NCI-H774 (cell line): Measurements from ENCODE around the gene C14orf180.

Experiments
- DNase-seq: peaks from one replicate; lab custom pipeline; 2025; lab: John Stamatoyannopoulos, UW

The C14orf180 gene

GRCh38 chr14:104579507-104579906 lies at the start of gene C14orf180:
Gene C14orf180, plus strand, starts transcription at chr14:104579764. Its CDS starts 6,667 bp downstream, at chr14:104586431.
- DNase-seq: peak; percentile 30

DNA sequence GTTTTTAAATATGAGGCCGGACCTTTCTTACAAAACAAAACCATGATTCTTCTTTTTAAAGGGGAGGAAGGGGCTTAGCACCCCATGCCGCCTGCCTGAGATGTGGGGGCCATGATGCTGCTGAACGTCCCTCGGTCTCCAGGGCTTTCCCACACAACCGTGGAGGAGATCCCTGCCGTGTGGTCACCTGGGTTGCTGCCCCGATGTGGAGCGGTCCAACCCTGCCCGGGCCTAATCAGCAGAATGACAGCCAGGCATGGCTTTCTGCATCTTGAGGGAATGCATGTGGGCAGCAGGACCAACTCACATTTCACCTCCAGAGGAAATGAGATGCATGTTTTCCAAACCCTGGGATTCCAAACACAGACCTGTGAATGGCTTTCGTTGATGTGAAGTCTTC lies 48.9 kb upstream of the C14orf180 start:
- no peak for DNase-seq

DNA sequence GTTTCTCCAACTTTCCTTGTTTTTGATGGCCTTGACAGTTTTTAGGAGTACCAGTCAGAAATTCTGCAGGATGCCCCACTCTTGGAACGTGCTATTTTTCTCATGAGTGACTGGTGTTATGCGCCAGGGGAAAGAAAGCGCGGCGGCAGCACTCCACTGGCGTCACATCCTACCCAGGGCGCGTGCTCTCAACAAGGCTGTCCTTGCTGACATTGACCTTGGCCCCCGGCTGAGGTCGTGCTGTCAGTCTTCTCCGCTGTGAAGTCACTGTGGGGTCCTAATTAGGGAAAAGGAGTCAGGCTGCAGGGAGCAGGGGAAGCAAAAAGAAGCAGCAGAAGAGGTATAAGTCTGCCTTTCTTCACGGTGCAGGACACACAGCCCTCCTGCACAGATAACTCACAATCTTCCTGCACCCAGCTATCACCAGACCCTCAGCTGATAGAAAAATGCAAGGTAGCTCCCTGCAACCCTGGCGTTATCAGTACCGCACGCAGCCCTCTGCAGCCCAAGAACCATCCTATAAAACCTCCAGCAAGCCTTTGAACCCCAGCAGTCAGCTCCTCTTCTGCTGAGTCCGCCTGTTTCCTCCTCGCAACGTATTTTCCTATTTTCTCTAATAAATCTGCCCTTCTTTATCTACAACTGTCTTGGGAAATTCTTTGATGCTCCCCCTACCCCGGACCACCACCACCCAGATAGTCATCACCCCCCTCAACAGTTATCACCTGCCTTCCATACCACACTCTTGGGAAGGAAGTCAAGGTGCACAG lies 48.0 kb upstream of the C14orf180 start:
- no peak for DNase-seq

DNA sequence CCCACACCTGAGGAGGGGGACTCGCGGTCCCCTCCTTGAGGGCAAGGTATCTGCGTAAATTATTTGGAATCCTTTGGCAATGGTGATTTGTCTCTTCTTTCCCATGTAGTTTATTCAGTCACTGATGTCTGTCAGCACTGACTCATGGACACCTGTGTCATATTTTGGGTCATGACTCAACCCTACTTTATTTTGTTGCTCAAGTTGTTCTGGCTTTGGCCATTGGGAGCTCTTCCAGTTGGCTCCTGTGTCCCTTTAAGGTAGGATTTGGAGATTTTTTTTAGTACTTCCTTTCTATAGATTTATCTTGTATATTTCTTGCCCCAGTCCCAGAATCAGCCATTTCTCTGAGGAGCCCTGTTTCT lies 47.4 kb upstream of the C14orf180 start:
- no peak for DNase-seq

DNA sequence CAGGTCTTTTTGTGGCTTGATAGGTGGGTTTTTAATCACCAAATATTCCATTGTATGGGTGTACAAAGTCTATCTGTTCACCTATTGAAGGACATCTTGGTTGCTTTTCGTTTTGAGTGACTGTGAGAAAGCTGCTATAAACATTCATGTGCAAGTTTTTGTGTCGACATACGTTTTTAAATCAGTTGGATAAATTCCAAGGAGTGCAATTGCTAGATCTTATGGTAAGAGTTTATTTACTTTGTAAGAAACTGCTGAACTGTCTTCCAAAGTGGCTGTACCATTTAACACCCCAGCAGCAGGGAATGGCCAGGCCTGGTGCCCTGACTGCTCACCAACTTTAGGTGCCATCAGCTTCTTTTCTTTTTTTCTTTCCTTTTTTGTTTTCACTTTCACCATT lies 45.5 kb upstream of the C14orf180 start:
- DNase-seq: no peak

GRCh38 chr14:104536942-104537612 lies 42.5 kb upstream of the C14orf180 start:
- no peak for DNase-seq

- DNase-seq: no peak
Measured at GRCh38 chr14:104537613-104537988, 42.0 kb upstream of the C14orf180 start.

DNA sequence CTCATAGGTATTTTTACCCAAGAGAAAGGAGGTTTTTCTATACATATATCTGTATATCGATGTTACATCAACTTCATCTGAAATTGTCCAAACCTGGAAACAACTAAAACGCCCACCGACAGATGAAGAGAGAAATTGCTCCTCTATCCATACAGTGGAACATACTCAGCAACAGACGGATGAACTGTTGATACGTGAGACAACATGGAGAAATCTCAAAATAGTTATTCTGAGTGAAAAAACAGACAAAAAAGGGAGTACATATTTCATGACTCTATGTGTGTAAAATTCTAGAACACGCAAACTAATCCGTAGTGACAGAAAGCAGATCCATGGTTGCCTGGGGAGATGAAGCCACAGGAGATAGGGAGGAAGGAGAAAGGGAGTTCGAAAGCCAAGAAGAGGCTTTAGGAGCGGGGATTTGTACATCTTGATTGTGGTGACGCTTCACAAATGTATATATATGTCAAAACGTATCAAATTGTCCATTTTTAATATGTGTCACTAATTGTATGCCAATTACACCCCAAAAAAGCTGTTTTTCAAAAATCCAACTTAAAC lies 37.6 kb upstream of the C14orf180 start:
- no peak for DNase-seq

GRCh38 chr14:104542871-104543830 lies 36.4 kb upstream of the C14orf180 start:
- DNase-seq: no peak

GRCh38 chr14:104544362-104544961 lies 35.1 kb upstream of the C14orf180 start:
- DNase-seq: no peak

- DNase-seq: no peak
Measured at GRCh38 chr14:104545151-104545941, 34.2 kb upstream of the C14orf180 start.

DNA sequence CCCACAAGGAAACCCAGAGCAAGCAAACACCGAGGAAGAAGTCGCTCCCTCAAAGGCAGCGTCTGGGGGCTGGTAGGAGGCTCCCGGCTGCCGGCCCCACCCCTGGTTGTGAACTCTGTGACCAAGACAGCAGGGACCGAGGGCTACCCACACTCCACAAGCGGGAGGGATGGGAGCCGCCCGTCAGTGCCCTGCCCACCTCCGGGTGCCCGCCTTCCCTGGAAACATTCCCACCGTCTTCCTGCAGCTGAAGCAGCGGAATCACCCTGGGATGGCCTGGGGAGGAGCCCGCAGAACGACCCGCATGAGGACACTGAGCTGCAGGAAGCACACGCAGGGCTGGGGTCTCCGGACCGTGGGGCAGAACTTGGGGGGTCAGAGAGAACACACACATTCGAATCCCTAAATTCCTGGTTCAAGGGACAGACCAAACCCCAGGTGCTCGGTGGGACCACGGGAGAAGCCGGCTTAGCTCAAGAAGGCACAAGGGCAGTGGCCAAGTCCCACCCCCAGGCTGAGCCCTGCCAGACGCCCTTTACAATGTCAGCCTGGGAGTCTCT lies 33.5 kb upstream of the C14orf180 start:
- no peak for DNase-seq

DNA sequence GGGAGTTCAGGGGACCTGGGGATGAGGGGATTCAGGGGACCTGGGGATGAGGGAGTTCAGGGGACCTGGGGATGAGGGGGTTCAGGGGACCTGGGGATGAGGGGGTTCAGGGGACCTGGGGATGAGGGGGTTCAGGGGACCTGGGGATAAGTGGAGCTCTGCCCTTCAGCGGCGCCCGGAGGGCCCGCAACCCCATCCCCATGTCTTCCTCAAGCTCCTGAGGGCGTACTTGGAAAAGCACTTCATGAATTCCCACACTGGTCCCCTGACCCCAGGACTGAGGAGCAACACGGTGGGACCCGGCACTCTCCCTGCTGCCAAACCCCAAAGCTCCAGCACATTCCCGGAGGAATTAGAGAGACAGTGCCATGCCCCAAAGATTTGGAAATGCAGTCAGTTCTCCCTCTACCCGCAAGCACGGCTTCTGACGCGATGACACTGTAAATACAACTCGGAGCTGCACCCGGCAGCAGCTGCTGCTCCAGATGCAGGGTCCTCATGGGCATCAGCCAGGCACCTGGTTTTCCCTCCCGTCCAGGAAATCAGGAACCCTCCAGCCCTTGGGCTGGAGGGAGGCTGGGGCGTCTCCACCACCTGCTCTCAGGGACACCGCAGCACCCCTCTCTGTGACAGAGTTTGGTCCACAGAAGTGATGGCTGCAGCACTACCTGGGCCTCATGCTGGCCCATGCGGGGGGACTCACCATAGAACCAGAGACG lies 32.8 kb upstream of the C14orf180 start:
- DNase-seq: no peak

GRCh38 chr14:104547310-104547997 lies 32.1 kb upstream of the C14orf180 start:
- no peak for DNase-seq

- no peak for DNase-seq
Measured at GRCh38 chr14:104547998-104548700, 31.4 kb upstream of the C14orf180 start.

DNA sequence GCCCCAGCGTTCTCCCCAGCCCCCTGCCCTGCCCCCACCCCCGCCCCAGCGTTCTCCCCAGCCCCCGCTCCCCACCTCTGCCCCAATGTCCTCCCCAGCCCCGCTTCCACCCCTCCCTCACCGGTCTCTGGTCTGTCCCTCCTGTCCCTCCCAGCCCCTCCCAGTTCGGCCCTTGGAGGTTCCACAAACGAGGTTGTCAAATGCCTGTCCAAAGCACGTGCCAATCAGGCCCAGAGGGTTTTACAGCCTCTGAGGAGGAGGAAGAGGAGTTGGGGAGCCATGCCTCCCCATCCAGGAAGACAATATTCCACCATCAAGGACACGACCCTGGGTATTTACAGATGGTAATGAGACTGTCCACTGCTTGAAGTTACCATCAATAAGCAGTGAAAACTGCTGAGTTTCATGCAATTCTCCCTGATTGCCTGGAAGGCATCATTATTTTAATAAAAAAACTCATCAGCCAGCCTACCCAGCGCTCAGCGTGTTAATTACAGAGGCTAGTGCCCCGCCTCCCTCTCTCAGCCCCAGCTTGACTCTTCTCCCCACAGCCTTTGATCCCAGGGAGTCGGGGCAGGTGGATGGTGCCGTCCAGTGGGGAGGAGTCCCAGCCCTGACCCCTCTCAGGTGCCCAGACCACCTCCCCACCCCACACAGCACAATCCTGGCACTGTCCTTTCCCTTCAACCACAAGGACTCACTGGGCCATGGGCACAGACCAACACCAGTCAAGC lies 30.6 kb upstream of the C14orf180 start:
- no peak for DNase-seq

DNA sequence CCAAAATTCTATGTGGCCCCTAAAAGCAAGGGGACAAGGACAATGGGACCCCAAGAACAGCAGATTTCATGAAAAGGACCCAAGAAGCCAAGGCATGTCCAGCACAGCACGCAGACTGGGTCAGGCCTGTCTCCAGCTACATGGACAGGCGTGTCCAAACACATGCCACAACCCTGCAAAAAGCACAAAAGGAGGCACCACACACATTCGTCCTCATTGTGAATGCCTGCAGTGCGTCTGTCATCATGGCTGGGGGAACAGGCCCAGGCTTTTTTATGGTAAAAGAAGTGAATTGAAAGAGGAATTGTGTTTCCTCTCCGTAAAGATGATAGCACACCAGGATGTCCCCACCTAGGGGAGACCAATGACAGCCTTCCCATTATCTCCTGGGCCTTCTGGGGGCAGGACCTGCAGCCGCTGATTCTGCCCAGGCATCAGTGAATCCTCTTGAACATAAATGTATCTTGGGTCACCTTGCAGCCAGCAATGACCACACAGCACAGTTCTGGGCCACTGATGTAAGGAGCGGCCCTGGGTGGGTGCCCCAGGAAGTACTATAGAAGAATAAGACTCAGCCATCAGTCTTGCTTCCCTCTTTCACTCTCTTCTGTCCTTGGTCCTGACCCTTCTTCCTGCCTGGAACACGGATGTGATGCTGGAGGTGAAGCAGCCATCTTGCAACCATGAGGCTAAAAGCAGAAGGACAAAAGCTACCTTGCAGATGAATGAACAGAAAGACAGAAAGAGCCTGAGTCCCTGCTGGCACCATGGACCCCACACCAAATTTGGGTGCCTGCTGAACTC lies 29.8 kb upstream of the C14orf180 start:
- no peak for DNase-seq
